Measurements from ENCODE around the gene RAC2.

DNA sequence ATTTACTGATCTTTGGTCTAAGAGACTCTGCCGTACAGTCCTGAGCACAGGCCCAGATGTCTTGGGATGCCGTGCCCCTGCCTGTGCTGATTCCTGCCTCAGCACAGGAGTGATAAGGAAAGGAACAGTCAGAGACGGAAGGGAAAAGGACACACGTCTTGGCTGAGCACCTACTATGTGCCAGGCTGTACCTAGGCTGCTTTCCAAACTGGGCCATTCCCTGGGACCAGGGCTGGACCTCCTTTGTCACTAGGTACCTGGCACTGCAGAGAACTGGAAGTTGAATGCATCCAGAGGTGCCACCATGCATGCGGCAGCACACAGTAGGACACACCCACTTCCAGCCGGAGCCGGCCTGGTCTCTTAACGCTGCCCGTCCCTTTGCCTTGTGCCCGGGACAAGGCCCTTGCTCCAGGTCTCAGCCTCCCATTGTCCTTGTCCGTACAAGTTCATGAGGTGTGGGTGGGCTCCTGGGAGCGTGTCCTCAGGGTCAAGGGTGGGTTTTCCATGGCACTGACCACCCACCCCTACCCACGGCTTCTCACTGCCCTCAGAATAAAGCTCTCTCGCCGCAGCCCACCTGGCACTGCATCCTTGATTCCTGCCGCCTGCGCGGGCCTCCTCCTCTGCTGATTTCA is 30.7 kb downstream of the RAC2 start:
- TF ChIP-seq CTCF (IDR thresholded peaks at IDR 0.05) (no peak), POLR2AphosphoS5 (IDR thresholded peaks at IDR 0.05) (no peak)
